H7 (cell line): ENCODE results near the gene KCP. TPM values are rescaled to one million over a fixed set of nuclear protein-coding genes. Genes with fewer than 3 reads are reported as not detected.

Experiments used
- DNase-seq: peaks from one replicate; pipeline ENCODE4 v3.0.0; 2012
- H3K27me3 ChIP-seq: 2 replicates; pipeline ENCODE4 v1.6.0; 2011; ENCODE audit warnings: mild to moderate bottlenecking, low read length; ENCODE audit not compliant: control insufficient read depth, insufficient read depth
- H3K36me3 ChIP-seq: replicated peaks from 2 replicates; pipeline ENCODE4 v1.5.1; 2011; ENCODE audit warnings: low read length; ENCODE audit not compliant: control insufficient read depth, insufficient read depth
- H3K4me3 ChIP-seq: 2 replicates; pipeline ENCODE4 v1.5.1; 2011; ENCODE audit warnings: low read depth, mild to moderate bottlenecking, control low read depth, low read length, moderate library complexity; ENCODE audit not compliant: insufficient read depth
- total RNA-seq: library from RNA; depleted of rRNA; stranded (reverse); fragments of >200 nt; shearing (Covaris generic); gene quantifications from 2 replicates; pipeline ENCODE4 v1.2.3, GENCODE V29; 2014

The KCP gene
- total RNA-seq, 1 experiment from 2014 or later = 3.4 TPM

- H3K4me3 ChIP-seq = peak within 1 kb of the TSS; percentile 68
- H3K36me3 ChIP-seq = peaks cover 1% of the 10 kb centered on the region
- DNase-seq = peak; percentile 99
- H3K27me3 ChIP-seq = peaks cover under 1% of the 10 kb centered on the region
Observed at GRCh38 chr7:128862571-128863432, 47.7 kb downstream of the KCP start, which contains the start of gene ATP6V1F. Gene ATP6V1F, plus strand, starts transcription at chr7:128862856. Its CDS starts 49 bp downstream, at chr7:128862905.

GRCh38 chr7:128861957-128862570, 48.4 kb downstream of the KCP start:
- peak overlapping the region; percentile 34 for H3K4me3 ChIP-seq
- H3K27me3 ChIP-seq = no peaks in the 10 kb centered on the region
- H3K36me3 ChIP-seq = peaks cover 1% of the 10 kb centered on the region
- DNase-seq = no peak

GRCh38 chr7:128860158-128861073, 50.1 kb downstream of the KCP start:
- DNase-seq = peak; percentile 80
- H3K4me3 ChIP-seq = no peak overlapping the region
- no peaks in the 10 kb centered on the region; the same call in 1 of the 2 replicates for H3K36me3 ChIP-seq
- H3K27me3 ChIP-seq = no peaks in the 10 kb centered on the region

- Histone ChIP-seq H3K36me3 (no peaks in the 10 kb centered on the region), H3K27me3 (no peaks in the 10 kb centered on the region), H3K4me3 (no peak overlapping the region)
- no peak for DNase-seq
Observed at GRCh38 chr7:128859232-128860157, 51.0 kb downstream of the KCP start.

- no peaks in the 10 kb centered on the region for H3K27me3 ChIP-seq
- no peak overlapping the region for H3K4me3 ChIP-seq
- no peak for DNase-seq
- no peaks in the 10 kb centered on the region for H3K36me3 ChIP-seq
Observed at GRCh38 chr7:128858380-128859231, 51.9 kb downstream of the KCP start.

GRCh38 chr7:128856001-128856718, 54.3 kb downstream of the KCP start:
- Histone ChIP-seq H3K36me3 (no peaks in the 10 kb centered on the region; the same call in 1 of the 2 replicates), H3K27me3 (no peaks in the 10 kb centered on the region), H3K4me3 (no peak overlapping the region)
- DNase-seq = no peak

GRCh38 chr7:128855559-128855958, 55.0 kb downstream of the KCP start:
- no peak for DNase-seq
- no peaks in the 10 kb centered on the region for H3K27me3 ChIP-seq
- H3K4me3 ChIP-seq = no peak overlapping the region
- H3K36me3 ChIP-seq = no peaks in the 10 kb centered on the region; the same call in 1 of the 2 replicates

GRCh38 chr7:128854396-128854795, 56.1 kb downstream of the KCP start:
- no peaks in the 10 kb centered on the region for H3K27me3 ChIP-seq
- peaks cover 1% of the 10 kb centered on the region; the same call in 1 of the 2 replicates for H3K36me3 ChIP-seq
- no peak overlapping the region for H3K4me3 ChIP-seq
- no peak for DNase-seq

GRCh38 chr7:128853799-128854198, 56.7 kb downstream of the KCP start:
- Histone ChIP-seq H3K27me3 (no peaks in the 10 kb centered on the region), H3K36me3 (peaks cover 1% of the 10 kb centered on the region; the same call in 1 of the 2 replicates), H3K4me3 (no peak overlapping the region)
- DNase-seq = no peak

GRCh38 chr7:128852537-128853254, 57.8 kb downstream of the KCP start:
- Histone ChIP-seq H3K4me3 (no peak overlapping the region), H3K27me3 (no peaks in the 10 kb centered on the region), H3K36me3 (peaks cover 1% of the 10 kb centered on the region)
- DNase-seq = no peak

- Histone ChIP-seq H3K36me3 (peaks cover 1% of the 10 kb centered on the region), H3K4me3 (no peak overlapping the region)
Observed at GRCh38 chr7:128849804-128850490, 60.6 kb downstream of the KCP start.

More at GRCh38 chr7:128849804-128850490, 60.6 kb downstream of the KCP start:
- no peaks in the 10 kb centered on the region for H3K27me3 ChIP-seq
- DNase-seq = no peak
